Ovary (tissue), 9 donors: Measurements from ENCODE around the gene MEDAG. TPM values are rescaled to one million over a fixed set of nuclear protein-coding genes. Genes with fewer than 3 reads are reported as not detected.
"Not testable (repeated sequence)": the region's sequence is repeated elsewhere in the genome, so short reads cannot be mapped to it uniquely, and the experiment has no call there.

ENCODE experiments used
- DNase-seq, 5 donors: peaks; one replicate each; pipeline ENCODE4 v3.0.0-alpha.2; 2019 to 2020
- H3K27ac ChIP-seq, 2 donors: fragments of 200-600 bp; one replicate each; pipeline versions ENCODE4 v1.5.1 to v1.8.0; 2019 to 2022
- H3K27me3 ChIP-seq: fragments of 200-600 bp; one replicate; pipeline ENCODE4 v1.8.0; 2022
- H3K36me3 ChIP-seq: fragments of 200-600 bp; sonication (generic); one replicate; pipeline ENCODE4 v1.5.1; 2019
- H3K4me1 ChIP-seq: one replicate; pipeline ENCODE4 v1.8.1; 2013; ENCODE audit warnings: mild to moderate bottlenecking, moderate library complexity; ENCODE audit not compliant: insufficient read depth
- H3K4me3 ChIP-seq: fragments of 200-600 bp; sonication (generic); one replicate; pipeline ENCODE4 v1.5.1; 2017
- H3K9me3 ChIP-seq, 2 donors: fragments of 200-600 bp in 1 of 2; sonication (generic) in 1 of 2; one replicate each; pipeline versions ENCODE4 v1.5.1 to v1.8.1; 2013 to 2019; ENCODE audit warnings: mild to moderate bottlenecking in 1 of 2, moderate library complexity in 1 of 2
- EP300 ChIP-seq: sonication (generic); formaldehyde crosslinking; IDR thresholded peaks from one replicate; pipeline ENCODE4 v1.6.1; 2017; ENCODE audit warnings: antibody characterized with exemption
- POLR2A ChIP-seq: fragments of 450-650 bp; IDR thresholded peaks from one replicate; pipeline ENCODE4 v1.6.1; 2017; ENCODE audit warnings: antibody characterized with exemption, mild to moderate bottlenecking, moderate library complexity
- WGBS, 3 donors: extraction: QIAGEN DNeasy Blood & Tissue Kit in 1 of 3; methylation state at CpG; one replicate each; pipeline versions ENCODE4 v1.1.5 to v1.1.7; 2013 to 2017; 5-methylcytosine and 5-hydroxymethylcytosine counted together
- intact Hi-C, 4 donors: fragments of 100-400 bp; cut with DNase I; formaldehyde crosslinking; loops; one replicate each; pipeline versions ENCODE4 v1.11.0 to v1.15.1; 2022 to 2023
- polyA plus RNA-seq, 2 donors: library from polyadenylated mRNA; stranded (reverse); fragments of 200-250 nt in 1 of 2; fragments of 350-450 nt in 1 of 2; fragmentation: Illumina TruSeq in 1 of 2; extraction: RNeasy Lipid Tissue Mini Kit (QIAGEN cat#74804) in 1 of 2; gene quantifications; one replicate each; pipeline ENCODE4 v1.2.3, GENCODE V29; 2013 to 2014
- total RNA-seq, 7 donors: library from RNA; depleted of rRNA in 2 of 7; stranded (reverse); fragments of >200 nt in 2 of 7; fragmentation: NEBNext Ultra II Directional in 3 of 7; extraction: Animal tissue kit (Norgen Biotek cat#: 25700) in 3 of 7; gene quantifications; one replicate each; pipeline versions ENCODE4 v1.1.0 to v1.2.4, GENCODE V29; 2016 to 2023
- TF ChIP-seq, protein P1 (sequence below), 3 donors: fragments of 450-650 bp in 2 of 3; fragments of 200-600 bp in 1 of 3; IDR thresholded peaks; one replicate each; pipeline versions ENCODE4 v1.5.1 to v1.8.0; 2016 to 2022; ENCODE audit warnings: antibody characterized with exemption in 3 of 3, mild to moderate bottlenecking in 1 of 3
- donor health status: DM: no; HTN: no; CAD: no; lungs with moderate emphysema.
- donor health status: DM: no; HTN: no; CAD: no.
- donor health status: Bipolar disorder and iron deficiency.
- donor health status: DM: yes; HTN: yes; CAD: no.
- donor health status: DM: no; HTN: no; CAD: no.
- donor health status: DM: yes; HTN: yes; CAD: no.

The MEDAG gene
- total and polyA plus RNA-seq, 9 donors: 3.5 to 44.0 (median 17.2) TPM

DNA sequence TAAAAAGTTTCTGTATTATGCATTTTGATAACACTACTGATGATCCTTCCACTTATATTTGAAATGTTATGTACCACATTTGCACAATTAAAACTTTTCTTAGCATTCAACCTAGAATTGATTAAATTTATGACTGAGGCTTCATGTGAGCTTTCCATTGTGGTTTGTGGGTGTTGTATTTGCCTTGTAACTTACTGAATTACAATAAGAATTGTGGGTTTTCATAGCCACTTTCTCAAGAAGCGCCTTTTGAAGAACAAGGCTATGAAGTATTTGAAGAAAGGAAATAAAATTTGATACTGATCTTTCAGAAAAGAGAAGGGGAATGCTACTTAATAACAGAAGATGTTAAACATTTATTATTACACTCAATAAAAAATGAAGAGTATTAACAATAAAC lies 19.4 kb downstream of the MEDAG start:
- WGBS, 3 donors: 95 to 99% (median 97%) methylated on average over 1 of the region's 1 CpG
- Histone ChIP-seq H3K36me3 (no peaks in the 10 kb centered on the region), H3K9me3 (no peaks in the 10 kb centered on the region), H3K4me3 (no peak overlapping the region), H3K4me1 (no peaks in the 10 kb centered on the region), H3K27me3 (no peaks in the 10 kb centered on the region), H3K27ac (no peak overlapping the region)
- DNase-seq: no peak
- intact Hi-C loops: no loop called here
- no peak for TF ChIP-seq EP300
- no peak for TF ChIP-seq POLR2A
- TF ChIP-seq, protein P1, sequence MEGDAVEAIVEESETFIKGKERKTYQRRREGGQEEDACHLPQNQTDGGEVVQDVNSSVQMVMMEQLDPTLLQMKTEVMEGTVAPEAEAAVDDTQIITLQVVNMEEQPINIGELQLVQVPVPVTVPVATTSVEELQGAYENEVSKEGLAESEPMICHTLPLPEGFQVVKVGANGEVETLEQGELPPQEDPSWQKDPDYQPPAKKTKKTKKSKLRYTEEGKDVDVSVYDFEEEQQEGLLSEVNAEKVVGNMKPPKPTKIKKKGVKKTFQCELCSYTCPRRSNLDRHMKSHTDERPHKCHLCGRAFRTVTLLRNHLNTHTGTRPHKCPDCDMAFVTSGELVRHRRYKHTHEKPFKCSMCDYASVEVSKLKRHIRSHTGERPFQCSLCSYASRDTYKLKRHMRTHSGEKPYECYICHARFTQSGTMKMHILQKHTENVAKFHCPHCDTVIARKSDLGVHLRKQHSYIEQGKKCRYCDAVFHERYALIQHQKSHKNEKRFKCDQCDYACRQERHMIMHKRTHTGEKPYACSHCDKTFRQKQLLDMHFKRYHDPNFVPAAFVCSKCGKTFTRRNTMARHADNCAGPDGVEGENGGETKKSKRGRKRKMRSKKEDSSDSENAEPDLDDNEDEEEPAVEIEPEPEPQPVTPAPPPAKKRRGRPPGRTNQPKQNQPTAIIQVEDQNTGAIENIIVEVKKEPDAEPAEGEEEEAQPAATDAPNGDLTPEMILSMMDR (IDR thresholded peaks at IDR 0.05): no peak

DNA sequence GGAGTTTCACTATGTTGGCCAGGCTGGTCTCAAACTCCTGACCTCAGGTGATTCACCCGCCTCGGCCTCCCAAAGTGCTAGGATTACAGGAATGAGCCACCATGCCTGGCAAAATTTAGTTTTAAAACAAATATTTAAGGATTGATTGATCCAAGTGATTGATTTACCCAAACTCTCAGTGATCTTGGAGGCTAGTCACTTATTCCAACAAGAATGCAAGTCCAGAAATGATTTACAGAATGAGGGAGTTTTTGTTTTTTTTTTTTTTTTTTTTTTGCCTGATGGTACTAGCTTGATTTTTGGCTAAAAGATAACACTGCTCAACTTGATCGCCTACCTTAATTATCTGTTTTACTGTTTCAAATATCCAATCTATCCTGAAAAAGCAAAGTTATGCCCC lies 20.7 kb downstream of the MEDAG start:
- no peak for TF ChIP-seq EP300
- TF ChIP-seq POLR2A: no peak
- TF ChIP-seq, protein P1 (IDR thresholded peaks at IDR 0.05): no peak

DNA sequence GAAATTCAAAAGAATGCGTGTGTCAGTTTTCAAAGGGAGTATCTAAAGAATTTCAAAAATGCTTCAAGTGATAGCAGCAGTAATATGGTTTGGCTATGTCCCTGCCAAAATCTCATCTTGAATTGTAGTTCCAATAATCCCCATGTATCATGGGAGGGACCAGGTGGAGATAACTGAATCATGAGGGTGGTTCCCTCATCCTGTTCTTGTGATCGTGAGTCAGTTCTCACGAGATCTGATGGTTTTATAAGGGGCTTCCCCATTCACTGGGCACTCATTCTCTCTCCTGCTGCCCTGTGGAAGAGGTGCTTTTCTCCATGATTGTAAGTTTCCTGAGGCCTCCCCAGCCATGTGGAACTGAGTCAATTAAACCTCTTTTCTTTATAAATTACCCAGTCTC lies 21.1 kb downstream of the MEDAG start:
- H3K4me3 ChIP-seq, H3K27me3 ChIP-seq, H3K4me1 ChIP-seq, DNase-seq, H3K36me3 ChIP-seq, H3K27ac ChIP-seq, intact Hi-C loops, H3K9me3 ChIP-seq: not testable (repeated sequence)
- WGBS, 3 donors: 19 to 32% (median 22%) methylated on average over 3 of the region's 3 CpGs

More for the DNA sequence above, 20.7 kb downstream of the MEDAG start:
- Histone ChIP-seq H3K4me3 (no peak overlapping the region), H3K27ac (no peak overlapping the region), H3K27me3 (no peaks in the 10 kb centered on the region), H3K4me1 (no peaks in the 10 kb centered on the region), H3K9me3 (no peaks in the 10 kb centered on the region), H3K36me3 (no peaks in the 10 kb centered on the region)
- intact Hi-C loops: no loop called here
- no peak for DNase-seq
- 67 to 71% (median 71%) methylated on average over 3 of the region's 3 CpGs for WGBS, 3 donors

DNA sequence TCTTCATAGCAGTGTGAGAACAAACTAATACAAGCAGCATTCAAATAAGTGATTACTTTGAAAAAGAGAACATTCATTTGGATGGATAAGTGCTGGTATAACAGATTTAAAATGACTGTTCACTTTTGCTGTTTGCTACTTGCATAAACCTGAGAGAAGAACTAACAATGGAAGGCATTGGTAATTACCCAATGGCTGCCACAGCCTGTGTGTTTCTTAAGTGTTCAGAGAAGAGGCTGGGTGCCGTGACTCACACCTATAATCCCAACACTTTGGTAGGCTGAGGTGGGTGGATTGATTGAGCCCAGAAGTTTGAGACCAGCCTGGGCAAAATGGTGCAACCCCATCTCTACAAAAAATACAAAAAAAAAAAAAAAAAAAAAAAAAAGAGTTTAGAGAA lies 21.5 kb downstream of the MEDAG start:
- no peaks in the 10 kb centered on the region for H3K9me3 ChIP-seq
- H3K36me3 ChIP-seq: no peaks in the 10 kb centered on the region
- H3K4me1 ChIP-seq: peaks cover 2% of the 10 kb centered on the region
- intact Hi-C loops: no loop called here
- H3K27ac ChIP-seq: no peak overlapping the region
- TF ChIP-seq, protein P1 (IDR thresholded peaks at IDR 0.05): no peak
- TF ChIP-seq POLR2A (no peak), EP300 (no peak)
- WGBS, 3 donors: 82 to 98% (median 95%) methylated on average over 1 of the region's 1 CpG
- no peak overlapping the region for H3K4me3 ChIP-seq
- DNase-seq: no peak
- H3K27me3 ChIP-seq: no peaks in the 10 kb centered on the region

DNA sequence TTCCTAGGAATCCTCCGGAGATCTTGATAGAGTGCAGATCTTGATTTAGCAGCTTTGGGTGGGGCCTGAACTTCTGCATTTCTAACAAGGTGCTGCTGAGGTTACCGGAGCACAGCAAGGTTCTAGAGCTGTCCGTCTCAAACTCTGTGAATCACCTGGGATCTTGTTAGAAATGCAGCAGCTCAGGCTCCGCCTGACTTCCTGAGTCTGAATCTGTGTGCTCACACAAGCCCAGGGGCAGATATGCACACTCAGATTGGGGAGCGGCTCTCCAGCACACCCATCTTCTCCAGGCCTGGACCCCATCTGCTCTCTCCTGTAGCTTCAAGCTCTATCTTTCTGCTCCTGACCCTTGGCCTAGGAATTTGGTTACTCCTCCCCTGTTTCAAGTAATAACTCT lies 22.9 kb downstream of the MEDAG start:
- peaks cover 3% of the 10 kb centered on the region for H3K4me1 ChIP-seq
- no peak overlapping the region for H3K27ac ChIP-seq
- no peaks in the 10 kb centered on the region for H3K27me3 ChIP-seq
- H3K9me3 ChIP-seq: no peaks in the 10 kb centered on the region
- intact Hi-C loops: no loop called here
- DNase-seq: no peak
- H3K4me3 ChIP-seq: no peak overlapping the region
- WGBS, 3 donors: 82 to 85% (median 83%) methylated on average over 5 of the region's 5 CpGs
- TF ChIP-seq, protein P1 (IDR thresholded peaks at IDR 0.05): no peak
- no peak for TF ChIP-seq POLR2A
- no peak for TF ChIP-seq EP300
- no peaks in the 10 kb centered on the region for H3K36me3 ChIP-seq
